Loucy (cell line): ENCODE measurements around the gene RABL6.

Experiments used
- H2AFZ ChIP-seq: fragments of 200-600 bp; sonication (generic); 2 replicates; pipeline ENCODE4 v1.6.0; 2016; ENCODE audit warnings: antibody characterized with exemption, mild to moderate bottlenecking, low read length, moderate library complexity
- H3F3A ChIP-seq: fragments of 200-600 bp; 2 replicates; pipeline ENCODE4 v1.6.0; 2016; ENCODE audit warnings: antibody characterized with exemption, low read depth, mild to moderate bottlenecking
- H3K27me3 ChIP-seq: fragments of 200-600 bp; sonication (generic); 2 replicates; pipeline ENCODE4 v1.6.1; 2014; ENCODE audit warnings: low read length, mild to moderate bottlenecking; ENCODE audit not compliant: insufficient read depth, poor library complexity, severe bottlenecking
- H3K36me3 ChIP-seq: fragments of 200-600 bp; sonication (generic); 2 replicates; pipeline ENCODE4 v1.6.1; 2016; ENCODE audit warnings: low read length; ENCODE audit not compliant: insufficient read depth
- H3K4me1 ChIP-seq: fragments of 200-600 bp; sonication (generic); 2 replicates; pipeline ENCODE4 v1.5.1; 2014; ENCODE audit warnings: low read length, mild to moderate bottlenecking; ENCODE audit not compliant: insufficient read depth, poor library complexity, severe bottlenecking
- H3K4me2 ChIP-seq: fragments of 200-600 bp; sonication (generic); 2 replicates; pipeline ENCODE4 v1.6.0; 2014; ENCODE audit warnings: antibody characterized with exemption, low read length, low read depth, mild to moderate bottlenecking; ENCODE audit not compliant: poor library complexity, severe bottlenecking
- H3K4me3 ChIP-seq: fragments of 200-600 bp; sonication (generic); 2 replicates; pipeline ENCODE4 v1.5.1; 2014; ENCODE audit warnings: low read length, mild to moderate bottlenecking, mixed read lengths; ENCODE audit not compliant: poor library complexity, severe bottlenecking
- H3K79me2 ChIP-seq: fragments of 200-600 bp; sonication (generic); 2 replicates; pipeline ENCODE4 v1.6.1; 2014; ENCODE audit warnings: low read length; ENCODE audit not compliant: insufficient read depth
- H3K9ac ChIP-seq: fragments of 200-600 bp; sonication (generic); 2 replicates; pipeline ENCODE4 v1.6.0; 2014; ENCODE audit warnings: mild to moderate bottlenecking, low read depth, low read length, moderate library complexity; ENCODE audit not compliant: poor library complexity, severe bottlenecking
- H3K9me2 ChIP-seq: fragments of 200-600 bp; sonication (generic); replicated peaks from 2 replicates; pipeline ENCODE4 v1.6.1; 2016; ENCODE audit warnings: low read depth, low read length, mixed read lengths
- H3K9me3 ChIP-seq: fragments of 200-600 bp; sonication (generic); 2 replicates; pipeline ENCODE4 v1.6.1; 2014; ENCODE audit warnings: mild to moderate bottlenecking, antibody characterized with exemption, low read length, low read depth; ENCODE audit not compliant: insufficient read depth
- H4K20me1 ChIP-seq: fragments of 200-600 bp; sonication (generic); 2 replicates; pipeline ENCODE4 v1.6.0; 2014; ENCODE audit warnings: antibody characterized with exemption, low read length, mild to moderate bottlenecking; ENCODE audit not compliant: insufficient read depth, poor library complexity, severe bottlenecking
- CTCF ChIP-seq: fragments of 200-600 bp; sonication (generic); conservative IDR thresholded peaks from 2 replicates; pipeline ENCODE4 v1.5.1; 2014; ENCODE audit warnings: mild to moderate bottlenecking, antibody characterized with exemption, low read length
- EZH2phosphoT487 ChIP-seq: fragments of 200-600 bp; IDR thresholded peaks from 2 replicates; pipeline ENCODE4 v1.6.1; 2018; ENCODE audit warnings: antibody characterized with exemption, mild to moderate bottlenecking, moderate library complexity, borderline replicate concordance

RABL6 gene

GRCh38 chr9:136850866-136851775, 43.4 kb downstream of the RABL6 start:
- H3K4me2 ChIP-seq: no peak overlapping the region
- no peaks in the 10 kb centered on the region for H3K9me3 ChIP-seq
- peaks cover 15% of the 10 kb centered on the region; the same call in 1 of the 2 replicates for H3K79me2 ChIP-seq
- no peak overlapping the region for H3K4me3 ChIP-seq
- no peak overlapping the region for H2AFZ ChIP-seq
- peaks cover 22% of the 10 kb centered on the region for H4K20me1 ChIP-seq
- H3K27me3 ChIP-seq: no peaks in the 10 kb centered on the region
- no peak for TF ChIP-seq CTCF
- no peak for TF ChIP-seq EZH2phosphoT487
- H3K4me1 ChIP-seq: peaks cover 7% of the 10 kb centered on the region
- peaks cover 13% of the 10 kb centered on the region; the same call in 1 of the 2 replicates for H3K36me3 ChIP-seq
- H3F3A ChIP-seq: no peaks in the 10 kb centered on the region
- no peaks in the 10 kb centered on the region for H3K9me2 ChIP-seq
- no peak overlapping the region for H3K9ac ChIP-seq

GRCh38 chr9:136851941-136852663, 44.4 kb downstream of the RABL6 start, which contains the start of gene MAMDC4:
Gene MAMDC4, plus strand, starts transcription at chr9:136852346. Its CDS starts 71 bp downstream, at chr9:136852417.
- no peaks in the 10 kb centered on the region for H3F3A ChIP-seq
- no peak within 1 kb of the TSS for H3K4me2 ChIP-seq
- no peaks in the 10 kb centered on the region for H3K27me3 ChIP-seq
- TF ChIP-seq EZH2phosphoT487 (no peak), CTCF (no peak)
- no peak within 1 kb of the TSS for H2AFZ ChIP-seq
- peaks cover 21% of the 10 kb centered on the region for H4K20me1 ChIP-seq
- peaks cover 13% of the 10 kb centered on the region; the same call in 1 of the 2 replicates for H3K36me3 ChIP-seq
- no peak within 1 kb of the TSS for H3K4me3 ChIP-seq
- peaks cover 15% of the 10 kb centered on the region; the same call in 1 of the 2 replicates for H3K79me2 ChIP-seq
- H3K9me2 ChIP-seq: no peaks in the 10 kb centered on the region
- H3K9me3 ChIP-seq: no peaks in the 10 kb centered on the region
- H3K4me1 ChIP-seq: peaks cover 7% of the 10 kb centered on the region
- H3K9ac ChIP-seq: no peak within 1 kb of the TSS

- Histone ChIP-seq H3K4me3 (no peak overlapping the region), H3K79me2 (peaks cover 14% of the 10 kb centered on the region; the same call in 1 of the 2 replicates), H3F3A (no peaks in the 10 kb centered on the region), H3K9me2 (no peaks in the 10 kb centered on the region), H3K4me1 (peaks cover 4% of the 10 kb centered on the region), H3K36me3 (peaks cover 13% of the 10 kb centered on the region; the same call in 1 of the 2 replicates), H3K9ac (no peak overlapping the region), H3K27me3 (no peaks in the 10 kb centered on the region), H4K20me1 (peaks cover 16% of the 10 kb centered on the region), H2AFZ (no peak overlapping the region), H3K9me3 (no peaks in the 10 kb centered on the region), H3K4me2 (no peak overlapping the region)
- TF ChIP-seq CTCF (no peak), EZH2phosphoT487 (no peak)
These were observed 45.2 kb downstream of the RABL6 start for GRCh38 chr9:136852664-136853595.
